Omental fat pad (tissue), 4 donors: ENCODE results near the gene FBXL13. TPM values are rescaled to one million over a fixed set of nuclear protein-coding genes. Genes with fewer than 3 reads are reported as not detected.

Source experiments
- ATAC-seq: fragments of 150-250 bp; one replicate; pipeline ENCODE4 v1.9.1; 2016; ENCODE audit warnings: mild to moderate bottlenecking, moderate library complexity; ENCODE audit not compliant: low FRiP score
- DNase-seq: peaks from one replicate; pipeline ENCODE4 v3.0.0-alpha.2; 2019; ENCODE audit warnings: low spot score
- CTCF ChIP-seq, 3 donors: fragments of 450-650 bp; IDR thresholded peaks; one replicate each; pipeline ENCODE4 v1.5.1; 2016 to 2017; ENCODE audit warnings: antibody characterized with exemption in 3 of 3, mild to moderate bottlenecking in 3 of 3, moderate library complexity in 2 of 3
- total RNA-seq, 4 donors: library from RNA; depleted of rRNA; stranded (reverse); fragments of >200 nt; gene quantifications; one replicate each; pipeline ENCODE4 v1.1.0, GENCODE V29; 2016

FBXL13 gene
- total RNA-seq, 4 donors from 2014 or later = 2.1 to 4.9 (median 3.4) TPM

- DNase-seq (no peak), ATAC-seq (no peak)
Observed at GRCh38 chr7:102821994-102822747, 252.4 kb downstream of the FBXL13 start.

GRCh38 chr7:102819151-102819550 is 255.4 kb downstream of the FBXL13 start:
- no peak for TF ChIP-seq CTCF (IDR thresholded peaks at IDR 0.05)
- no peak for ATAC-seq
- DNase-seq = no peak

More at GRCh38 chr7:102821994-102822747, 252.4 kb downstream of the FBXL13 start:
- TF ChIP-seq CTCF (IDR thresholded peaks at IDR 0.05) = no peak

GRCh38 chr7:102817616-102818573 is 256.7 kb downstream of the FBXL13 start:
- ATAC-seq (no peak), DNase-seq (no peak)
- no peak for TF ChIP-seq CTCF (IDR thresholded peaks at IDR 0.05)

- no peak for DNase-seq
- TF ChIP-seq CTCF (IDR thresholded peaks at IDR 0.05) = no peak
- ATAC-seq = no peak
Observed at GRCh38 chr7:102814025-102814471, 260.5 kb downstream of the FBXL13 start.

GRCh38 chr7:102813191-102814024 is 261.2 kb downstream of the FBXL13 start:
- no peak for ATAC-seq

More at GRCh38 chr7:102813191-102814024, 261.2 kb downstream of the FBXL13 start:
- DNase-seq = no peak
- no peak for TF ChIP-seq CTCF (IDR thresholded peaks at IDR 0.05)
